Measurements from ENCODE around the gene RHOB. TPM values are rescaled to one million over a fixed set of nuclear protein-coding genes. Genes with fewer than 3 reads are reported as not detected.

RHOB gene
- total and polyA plus RNA-seq, 2 of the 13 experiments (the other 11 are each of a cell fraction or from before 2014, with no cell fraction given), result 192 to 268 TPM

- TF ChIP-seq ZNF770 (CRISPR knock-in tag; IDR thresholded peaks at IDR 0.05) (peak; percentile 97), ZNF615 (CRISPR knock-in tag; IDR thresholded peaks at IDR 0.05; ENCODE audit: borderline replicate concordance) (0 out of 2 replicates have a peak, but pooled peaks have one; percentile 20), ZBTB26 (CRISPR knock-in tag; IDR thresholded peaks at IDR 0.05; ENCODE audit: borderline replicate concordance) (0 out of 2 replicates have a peak, but pooled peaks have one; percentile 13), ZNF121 (CRISPR knock-in tag; IDR thresholded peaks at IDR 0.05) (0 out of 2 replicates have a peak, but pooled peaks have one; percentile 9), HDAC2 (CRISPR knock-in tag; IDR thresholded peaks at IDR 0.05) (no peak), NR1H2 (CRISPR knock-in tag; IDR thresholded peaks at IDR 0.05; ENCODE audit: borderline replicate concordance, low read depth) (no peak), ZNF788 (CRISPR knock-in tag; IDR thresholded peaks at IDR 0.05; ENCODE audit: borderline replicate concordance) (0 out of 2 replicates have a peak, but pooled peaks have one; percentile 28), ATF7 (IDR thresholded peaks at IDR 0.05) (no peak), ATF7 (CRISPR knock-in tag; IDR thresholded peaks at IDR 0.05) (no peak), ZNF275 (CRISPR knock-in tag; IDR thresholded peaks at IDR 0.05; ENCODE audit: borderline replicate concordance) (no peak), ZSCAN30 (CRISPR knock-in tag; IDR thresholded peaks at IDR 0.05) (0 out of 2 replicates have a peak, but pooled peaks have one; percentile 63), NAIF1 (CRISPR knock-in tag; IDR thresholded peaks at IDR 0.05; ENCODE audit: borderline replicate concordance) (peak; percentile 66; the same call in 1 of the 2 replicates), POLR2A (IDR thresholded peaks at IDR 0.05; ENCODE audit: insufficient read depth in 1 of 2, low read depth in 2 of 2, low read length in 2 of 2) (0 out of 4 replicates have a peak, but pooled peaks of 1 of the 2 experiments have one; percentile 48)
These were observed 1.6 kb upstream of the RHOB start (continued) for GRCh38 chr2:20444993-20445910.
